ENCODE measurements around the gene C1orf174.
A peak's percentile ranks its signal among the peaks of the same experiment; 100 is the strongest.

Gene C1orf174

DNA sequence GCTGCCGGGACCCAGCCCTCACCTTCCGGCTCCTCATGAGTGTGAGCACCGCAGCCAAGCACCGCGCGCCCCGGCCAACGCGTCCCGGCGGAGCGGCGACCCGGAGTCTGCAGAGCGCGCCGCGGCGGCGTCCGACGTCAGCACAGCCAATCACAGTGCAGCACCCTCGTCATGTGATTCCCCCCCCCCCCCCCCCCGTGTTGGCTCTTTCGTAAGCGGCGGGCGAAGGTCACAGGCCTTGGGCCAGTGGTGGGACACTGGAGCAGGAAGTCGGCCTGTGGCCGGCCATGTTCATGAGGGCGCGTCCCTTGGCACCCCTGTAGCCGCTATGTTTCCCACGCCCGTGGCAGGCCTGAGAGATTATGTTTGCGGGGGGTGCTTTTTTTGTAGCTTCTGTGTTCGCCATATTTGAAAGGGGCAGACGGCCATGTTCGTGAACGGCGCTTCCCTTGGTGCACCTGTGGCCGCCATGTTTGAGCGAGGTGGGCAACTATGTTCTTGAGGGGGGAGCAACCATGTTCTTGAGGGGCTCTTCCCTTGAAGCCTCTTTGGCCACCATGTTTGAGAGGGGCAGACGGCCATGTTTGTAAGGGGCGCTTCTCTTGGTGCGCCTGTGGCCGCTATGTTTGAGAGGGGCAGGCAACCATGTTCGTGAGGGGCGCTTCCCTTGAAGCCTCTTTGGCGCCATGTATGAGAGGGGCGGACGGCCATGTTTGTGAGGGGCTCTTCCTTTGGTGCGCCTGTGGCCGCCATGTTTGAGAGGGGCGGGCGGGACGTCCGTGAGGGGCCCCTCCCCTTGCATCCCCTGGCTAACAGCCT, at the start of gene C1orf174:
Gene C1orf174 (minus strand): TSS at position 123 of the 819 bp plus-strand sequence. CDS start 86 bp downstream, at position 37.
- DNase-seq = peak; percentile 97 to 98 (median 97)

DNA sequence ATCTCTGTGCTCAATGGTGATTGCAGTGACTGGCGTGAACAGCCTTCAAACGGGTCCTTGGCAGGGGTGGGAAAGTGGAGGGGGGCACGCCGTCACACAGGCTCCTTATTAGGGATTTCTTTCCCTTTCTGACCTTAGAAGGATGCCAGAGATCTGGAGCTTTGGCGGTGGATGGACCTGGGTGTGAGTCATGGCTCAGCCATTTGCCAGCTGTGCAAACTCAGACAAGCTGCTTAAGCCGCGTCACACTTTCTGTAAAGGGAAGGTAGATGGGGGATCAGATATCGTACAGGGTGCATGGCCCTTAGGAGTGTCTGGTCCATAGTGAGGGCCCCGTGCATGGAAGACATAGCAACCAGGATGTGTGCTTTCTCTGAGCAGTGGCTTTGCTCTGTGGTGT, 48.3 kb upstream of the C1orf174 start:
- no peak for DNase-seq

- no peak for DNase-seq
These were observed 46.1 kb upstream of the C1orf174 start for GRCh38 chr1:3945916-3946840.

GRCh38 chr1:3945222-3945621, 45.1 kb upstream of the C1orf174 start:
- no peak for DNase-seq

DNA sequence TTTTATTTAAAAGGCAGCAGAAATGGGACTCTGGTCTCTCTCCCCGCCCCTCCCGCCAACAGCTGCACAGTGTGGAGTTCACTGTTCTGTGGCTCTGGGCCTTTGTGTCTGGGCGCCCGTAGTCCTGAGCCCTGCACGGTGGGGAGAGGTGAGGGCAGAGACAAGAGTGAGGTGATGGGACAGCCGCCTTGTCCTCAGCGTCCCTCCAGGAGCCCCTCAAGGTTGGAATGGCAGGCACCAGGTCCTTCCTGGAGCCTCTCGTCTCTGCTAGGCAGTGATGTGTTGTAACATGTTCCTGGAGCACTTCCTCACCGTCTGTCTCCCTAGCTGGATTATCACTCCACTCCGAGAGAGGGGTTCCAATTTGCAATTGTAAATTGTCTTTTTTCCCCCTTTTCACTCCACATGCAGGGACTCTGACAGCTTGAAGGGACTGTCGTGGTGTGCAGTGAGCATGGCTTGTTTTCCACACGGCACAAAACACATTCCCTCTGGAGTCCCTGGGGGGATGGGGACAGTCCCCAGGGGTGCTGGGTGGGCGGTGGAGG, 44.6 kb upstream of the C1orf174 start:
- DNase-seq = no peak

DNA sequence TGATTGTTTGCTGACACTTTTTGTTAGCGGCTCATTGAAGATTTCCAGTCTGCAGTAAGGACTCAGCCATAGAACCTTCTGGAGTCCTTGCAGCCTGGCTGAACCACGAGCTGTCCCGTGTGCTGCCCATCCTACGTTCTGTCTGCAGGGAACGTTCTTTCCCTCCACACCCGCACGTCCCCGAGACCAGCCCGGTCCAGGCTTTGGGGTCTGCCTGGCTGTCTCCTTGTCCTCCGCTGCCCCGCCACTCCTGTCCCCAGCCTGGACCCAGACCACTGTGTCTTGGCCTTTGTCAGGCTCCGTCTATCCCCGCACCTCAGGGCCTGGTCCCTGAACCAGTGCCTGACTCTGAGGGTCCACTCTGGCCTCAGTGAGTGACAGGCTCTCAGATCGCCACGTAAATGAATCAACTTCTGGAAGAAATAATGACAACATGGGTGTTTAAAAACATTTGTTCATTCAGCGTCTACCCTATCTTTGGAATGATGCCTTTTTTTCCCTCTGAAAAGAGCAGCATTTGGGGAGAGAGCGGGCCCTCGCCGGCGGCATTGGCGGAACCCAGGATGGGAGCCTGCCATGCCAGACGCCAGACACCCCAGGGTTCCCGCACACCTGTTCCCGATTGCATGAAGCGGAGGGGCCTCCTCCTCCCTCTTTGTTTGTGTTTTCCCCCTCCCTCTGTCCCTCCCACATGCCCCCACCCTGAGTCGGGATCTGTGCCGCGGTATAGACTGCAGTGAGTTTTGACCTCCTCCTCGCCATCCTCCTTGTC, 43.9 kb upstream of the C1orf174 start:
- DNase-seq = no peak

- no peak for DNase-seq
These were observed 43.0 kb upstream of the C1orf174 start for GRCh38 chr1:3943123-3943431.

DNA sequence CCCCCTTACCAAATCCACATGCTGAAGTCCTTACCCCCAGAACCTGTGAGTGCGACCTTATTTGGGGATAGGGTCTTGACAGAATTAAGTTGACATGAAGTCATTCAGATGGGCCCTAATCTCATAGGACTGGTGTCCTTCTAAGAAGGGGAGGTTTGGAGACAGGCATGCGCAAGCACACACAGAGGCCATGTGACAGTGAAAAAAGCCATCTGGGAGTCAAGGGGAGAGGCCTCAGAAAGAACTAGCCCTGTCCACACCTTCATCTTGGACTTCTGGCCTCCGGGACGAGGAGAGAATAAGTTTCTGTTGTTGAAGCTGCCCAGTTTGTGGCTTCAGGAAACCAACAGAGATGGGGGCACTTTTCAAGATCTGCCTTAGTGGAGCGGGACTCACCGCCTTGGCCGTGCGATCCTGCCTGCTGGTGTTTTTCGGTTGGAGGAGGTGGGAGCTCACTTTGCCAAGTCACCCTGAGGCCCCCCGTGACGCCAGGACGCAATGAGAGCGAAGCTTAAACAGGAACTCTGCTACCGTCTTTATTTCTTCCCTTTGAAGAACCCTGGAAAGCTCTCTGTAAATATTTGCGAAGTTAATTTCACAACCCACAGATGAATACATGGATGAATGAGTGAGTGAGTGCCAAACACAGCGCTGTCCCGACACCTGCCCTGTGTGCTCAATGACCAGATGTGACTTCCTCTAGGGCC, 42.5 kb upstream of the C1orf174 start:
- no peak for DNase-seq

DNA sequence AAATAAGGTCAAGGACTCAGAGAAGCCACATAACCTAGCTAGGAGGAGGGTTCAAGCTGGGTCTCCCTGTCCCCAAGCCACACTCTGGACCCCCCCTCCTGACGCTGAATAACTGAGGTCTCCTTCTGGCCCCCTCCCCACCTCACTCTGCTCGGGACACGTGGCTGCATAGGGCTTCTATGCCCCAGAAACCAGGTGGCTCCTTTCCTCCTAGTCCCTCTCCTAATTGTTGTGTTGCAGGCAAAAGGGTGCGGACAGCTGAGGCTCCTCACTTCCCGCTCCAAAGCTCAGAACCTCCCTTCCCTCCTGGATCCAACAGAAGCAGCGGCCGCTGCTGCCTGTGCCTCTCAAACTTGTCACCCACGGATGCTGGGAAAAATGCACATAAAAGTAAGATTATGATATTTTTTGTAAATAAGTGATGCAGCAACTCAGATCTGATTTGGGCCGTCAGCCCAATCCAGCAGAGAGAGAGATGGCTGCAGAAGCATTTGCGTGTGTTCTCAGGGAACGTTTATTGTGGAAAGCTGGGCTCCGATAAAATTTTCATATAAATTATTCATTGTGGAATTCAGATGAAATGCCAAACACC, 40.8 kb upstream of the C1orf174 start:
- no peak for DNase-seq

DNA sequence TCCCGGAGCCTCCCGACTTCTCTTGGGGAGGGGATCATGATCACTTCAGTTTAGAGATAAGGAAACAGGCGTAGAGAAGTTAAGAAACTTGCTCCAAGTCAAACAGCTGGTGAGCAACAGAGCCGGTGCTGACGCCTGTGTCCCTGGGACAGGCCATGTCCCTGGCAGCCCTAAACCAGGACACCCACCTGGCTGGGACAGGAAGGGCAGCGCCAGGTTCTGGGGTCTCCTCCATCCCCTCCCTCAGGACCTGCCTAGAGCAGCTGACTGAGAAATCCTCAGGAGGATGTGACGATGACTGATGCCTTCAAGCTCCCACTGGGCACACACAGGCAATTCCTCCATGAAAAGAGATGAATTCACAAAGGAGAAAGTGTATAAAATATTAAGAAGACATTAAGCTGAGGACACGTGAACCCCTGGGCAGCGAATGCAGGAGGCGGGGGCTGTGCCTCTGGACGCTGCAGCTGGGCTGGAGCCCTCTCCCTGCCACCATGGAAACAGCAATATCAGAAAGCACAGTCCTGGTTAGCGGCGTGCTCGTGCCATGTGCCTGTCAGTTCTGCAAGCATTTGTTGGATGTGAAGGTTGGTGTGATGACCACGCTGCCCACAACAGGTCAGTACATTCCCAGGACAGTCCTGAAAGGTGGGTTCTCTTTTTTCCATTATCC, 40.1 kb upstream of the C1orf174 start:
- no peak for DNase-seq

GRCh38 chr1:3939242-3940080, 39.4 kb upstream of the C1orf174 start:
- no peak for DNase-seq

GRCh38 chr1:3932156-3932919, 32.3 kb upstream of the C1orf174 start:
- no peak for DNase-seq

GRCh38 chr1:3931007-3931912, 31.2 kb upstream of the C1orf174 start:
- DNase-seq = no peak

- DNase-seq = no peak
These were observed 30.4 kb upstream of the C1orf174 start for GRCh38 chr1:3930301-3931006.

DNA sequence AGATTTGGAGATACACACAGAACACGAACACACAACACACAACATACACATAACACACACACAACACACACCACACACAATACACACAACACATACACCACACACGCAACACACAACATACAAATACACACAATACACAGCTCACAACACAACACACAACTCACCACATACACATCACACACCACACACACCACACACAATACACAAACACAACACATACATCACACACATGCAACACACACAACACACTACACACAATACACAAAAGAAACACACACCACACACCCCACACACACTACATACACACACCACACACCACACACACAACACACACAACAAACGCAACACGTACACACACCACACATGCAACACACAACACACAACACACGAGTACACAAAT, 29.1 kb upstream of the C1orf174 start:
- DNase-seq = no peak

DNA sequence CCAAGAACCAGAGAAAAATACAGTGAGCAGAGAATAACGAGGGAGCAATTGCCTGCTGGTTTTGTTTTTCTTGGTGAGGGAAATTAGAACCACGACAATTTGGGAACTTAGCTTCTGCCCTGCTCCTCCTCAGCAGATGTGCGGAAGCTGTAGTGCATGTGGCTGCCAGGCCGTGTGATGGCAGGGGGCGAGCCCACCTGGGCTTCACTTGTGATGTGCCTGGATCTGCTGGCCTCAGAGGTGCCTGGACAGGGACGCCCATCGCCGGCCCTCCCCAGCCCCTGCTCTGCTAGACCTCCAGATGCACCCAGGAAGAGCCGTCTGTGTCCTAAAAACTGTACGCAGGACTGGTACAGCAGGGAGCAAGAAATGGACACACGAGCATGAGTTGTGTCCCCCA, 28.5 kb upstream of the C1orf174 start:
- no peak for DNase-seq

GRCh38 chr1:3926956-3927355, 26.9 kb upstream of the C1orf174 start:
- DNase-seq = no peak

DNA sequence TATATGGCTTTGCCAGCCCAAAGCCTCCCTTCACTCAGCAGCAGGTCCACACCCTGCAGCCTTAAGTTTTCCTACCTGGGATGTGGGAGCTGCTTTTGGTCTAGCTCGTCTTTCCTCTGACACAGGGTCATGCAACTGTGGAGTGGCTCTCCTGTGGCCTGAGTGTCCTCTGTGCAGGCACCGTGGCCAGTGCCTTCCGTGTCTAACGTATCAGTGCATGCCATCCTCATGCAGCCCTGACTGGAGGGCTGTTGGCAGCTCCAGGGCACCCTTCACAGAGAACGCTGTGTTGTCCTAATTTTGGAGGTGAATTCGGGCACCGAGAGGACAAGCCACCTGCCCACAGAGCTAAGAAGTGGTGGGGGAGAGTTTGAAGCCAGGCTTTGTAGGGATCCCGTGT, 25.7 kb upstream of the C1orf174 start:
- DNase-seq = no peak
